EH (cell line): Measurements from ENCODE around the gene MNDA.
"Not testable (repeated sequence)": the region's sequence is repeated elsewhere in the genome, so short reads cannot be mapped to it uniquely, and the experiment has no call there.

Experiments
- DNase-seq: peaks from one replicate; pipeline ENCODE4 v3.0.0-alpha.2; 2015; ENCODE audit warnings: low read depth

Gene MNDA

DNA sequence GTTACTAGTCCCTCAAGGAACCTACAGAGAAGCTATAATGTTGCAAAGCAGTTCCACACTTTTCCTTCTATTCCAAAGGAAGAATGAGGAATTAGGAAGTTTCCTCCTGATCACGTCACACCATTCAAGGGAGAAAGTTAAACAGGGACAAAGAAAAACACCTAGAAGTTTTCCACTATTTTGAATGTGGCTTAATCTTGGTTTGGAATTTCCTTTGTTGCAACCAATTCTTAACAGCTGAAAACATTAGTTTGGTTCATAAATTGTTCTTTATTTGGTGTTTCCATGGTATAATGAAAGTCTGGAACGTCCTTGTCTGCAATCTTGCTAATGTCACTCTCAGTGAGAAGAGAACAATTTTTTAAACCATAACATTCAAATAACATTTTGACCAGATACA is 8.4 kb downstream of the MNDA start:
- DNase-seq = no peak

DNA sequence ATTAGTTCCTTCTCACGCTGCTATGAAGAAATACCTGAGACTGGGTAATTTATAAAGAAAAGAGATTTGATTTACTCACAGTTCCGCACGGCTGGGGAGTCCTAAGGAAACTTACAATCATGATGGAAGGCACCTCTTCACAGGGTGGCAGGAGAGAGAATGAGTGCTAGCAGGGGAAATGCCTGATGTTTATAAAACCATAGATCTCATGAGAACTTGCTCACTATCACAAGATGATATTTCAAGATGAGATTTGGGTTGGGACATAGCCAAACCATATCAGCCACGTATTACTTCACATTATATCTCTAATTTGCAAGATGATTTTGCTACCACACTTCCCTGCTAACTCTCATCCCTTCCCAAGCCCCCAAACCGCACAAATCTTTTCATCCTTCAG is 9.1 kb downstream of the MNDA start:
- DNase-seq = no peak

DNA sequence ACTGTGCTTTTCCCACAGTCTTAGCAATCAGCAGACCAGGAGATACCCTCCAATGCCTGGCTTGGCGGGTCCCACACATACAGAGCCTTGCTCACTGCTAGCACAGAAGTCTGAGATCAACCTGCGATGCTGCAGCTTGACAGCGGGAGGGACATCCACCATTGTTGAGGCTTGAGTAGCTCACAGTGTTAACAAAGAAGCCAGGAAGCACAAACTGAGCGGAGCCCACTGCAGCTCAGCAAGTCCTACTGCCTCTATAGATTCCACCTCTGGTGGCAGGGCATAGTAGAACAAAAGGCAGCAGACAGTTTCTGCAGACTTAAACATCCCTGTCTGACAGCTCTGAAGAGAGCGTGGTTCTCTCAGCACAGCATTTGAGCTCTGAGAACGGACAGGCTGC is 33.4 kb downstream of the MNDA start:
- DNase-seq = no peak

DNA sequence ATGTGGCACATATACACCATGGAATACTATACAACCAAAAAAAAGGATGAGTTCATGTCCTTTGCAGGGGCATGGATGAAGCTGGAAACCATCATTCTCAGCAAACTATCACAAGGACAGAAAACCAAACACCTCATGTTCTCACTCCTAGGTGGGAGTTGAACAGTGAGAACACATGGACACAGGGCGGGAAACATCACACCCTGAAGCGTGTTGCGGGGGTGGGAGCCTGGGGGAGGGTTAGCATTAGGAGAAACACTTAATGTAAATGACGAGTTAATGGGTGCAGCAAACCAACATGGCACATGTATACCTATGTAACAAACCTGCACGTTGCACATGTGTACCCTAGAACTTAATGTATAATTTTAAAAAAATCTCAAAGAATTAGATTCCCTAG is 39.3 kb downstream of the MNDA start:
- DNase-seq = not testable (repeated sequence)

DNA sequence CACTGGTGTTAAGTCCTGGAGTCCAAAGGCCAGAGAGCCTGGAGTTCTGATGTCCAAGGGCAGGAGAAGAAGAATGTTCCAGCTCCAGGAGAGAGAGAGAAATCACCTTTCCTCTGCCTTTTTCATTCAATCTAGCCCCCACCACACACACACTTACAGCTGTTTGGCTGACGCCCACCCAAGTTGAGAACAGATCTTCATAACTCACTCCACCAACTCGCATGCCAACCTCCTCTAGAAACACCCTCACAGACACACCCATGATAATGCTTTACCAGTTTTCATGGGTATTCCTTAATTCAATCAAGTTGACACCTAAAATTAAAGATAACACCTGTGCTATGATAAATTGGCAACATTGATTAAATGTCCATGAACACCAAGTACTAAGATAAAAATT is 42.0 kb downstream of the MNDA start:
- DNase-seq = no peak

DNA sequence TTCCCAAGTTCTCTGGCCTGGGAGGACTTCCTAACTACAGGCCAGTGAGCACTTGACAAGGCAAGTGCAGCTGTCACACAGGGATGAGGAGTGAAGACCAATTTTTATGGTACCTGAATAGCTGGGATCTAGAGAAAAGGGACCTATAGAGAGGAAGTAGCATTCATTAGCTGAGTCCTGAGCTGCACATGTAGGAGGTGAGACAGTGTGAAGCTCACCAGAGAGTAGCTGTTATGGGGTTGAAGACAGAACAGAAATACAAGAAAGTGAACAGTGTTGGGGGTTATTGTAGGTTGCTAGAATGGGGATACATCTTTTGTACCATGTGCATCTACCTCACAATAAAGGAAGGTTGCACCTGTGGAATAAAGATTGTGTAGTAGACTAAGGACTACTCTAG is 62.5 kb downstream of the MNDA start:
- DNase-seq = no peak

DNA sequence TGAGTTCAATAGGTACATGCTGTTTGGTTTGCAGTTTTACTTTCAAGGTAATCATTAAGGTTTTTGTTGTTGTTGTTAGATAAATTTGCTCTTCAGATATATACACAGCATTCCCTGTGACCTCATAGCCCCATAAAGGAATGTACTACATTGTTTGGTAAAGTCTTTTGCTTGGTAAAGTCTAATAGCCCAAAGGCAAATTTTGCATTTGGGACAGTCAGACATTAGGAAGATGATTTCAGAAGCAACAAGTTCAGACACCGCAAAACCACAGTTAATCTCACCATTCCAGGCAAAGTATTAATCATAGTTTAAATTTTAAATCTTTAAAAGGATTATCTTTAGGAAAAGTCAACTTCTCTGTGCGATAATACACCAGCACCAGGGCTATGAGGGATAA is 67.6 kb downstream of the MNDA start:
- DNase-seq = no peak
